Measurements from ENCODE around the gene SFT2D1.

- TF ChIP-seq, protein P1, sequence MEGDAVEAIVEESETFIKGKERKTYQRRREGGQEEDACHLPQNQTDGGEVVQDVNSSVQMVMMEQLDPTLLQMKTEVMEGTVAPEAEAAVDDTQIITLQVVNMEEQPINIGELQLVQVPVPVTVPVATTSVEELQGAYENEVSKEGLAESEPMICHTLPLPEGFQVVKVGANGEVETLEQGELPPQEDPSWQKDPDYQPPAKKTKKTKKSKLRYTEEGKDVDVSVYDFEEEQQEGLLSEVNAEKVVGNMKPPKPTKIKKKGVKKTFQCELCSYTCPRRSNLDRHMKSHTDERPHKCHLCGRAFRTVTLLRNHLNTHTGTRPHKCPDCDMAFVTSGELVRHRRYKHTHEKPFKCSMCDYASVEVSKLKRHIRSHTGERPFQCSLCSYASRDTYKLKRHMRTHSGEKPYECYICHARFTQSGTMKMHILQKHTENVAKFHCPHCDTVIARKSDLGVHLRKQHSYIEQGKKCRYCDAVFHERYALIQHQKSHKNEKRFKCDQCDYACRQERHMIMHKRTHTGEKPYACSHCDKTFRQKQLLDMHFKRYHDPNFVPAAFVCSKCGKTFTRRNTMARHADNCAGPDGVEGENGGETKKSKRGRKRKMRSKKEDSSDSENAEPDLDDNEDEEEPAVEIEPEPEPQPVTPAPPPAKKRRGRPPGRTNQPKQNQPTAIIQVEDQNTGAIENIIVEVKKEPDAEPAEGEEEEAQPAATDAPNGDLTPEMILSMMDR (IDR thresholded peaks at IDR 0.05): no peak
- TF ChIP-seq POLR2A (IDR thresholded peaks at IDR 0.05): no peak
These were observed 24.8 kb downstream of the SFT2D1 start for GRCh38 chr6:166317261-166318212.
